HG03342 (cell line): ENCODE measurements around the gene TSN.
"Not testable (repeated sequence)": the region's sequence is repeated elsewhere in the genome, so short reads cannot be mapped to it uniquely, and the experiment has no call there.

Experiments
- ATAC-seq: cut with Tn5 transposase; IDR thresholded peaks from one replicate; pipeline ENCODE4 v1.9.1; 2021; ENCODE audit warnings: mild to moderate bottlenecking, moderate library complexity; ENCODE audit not compliant: unreplicated experiment

Gene TSN

DNA sequence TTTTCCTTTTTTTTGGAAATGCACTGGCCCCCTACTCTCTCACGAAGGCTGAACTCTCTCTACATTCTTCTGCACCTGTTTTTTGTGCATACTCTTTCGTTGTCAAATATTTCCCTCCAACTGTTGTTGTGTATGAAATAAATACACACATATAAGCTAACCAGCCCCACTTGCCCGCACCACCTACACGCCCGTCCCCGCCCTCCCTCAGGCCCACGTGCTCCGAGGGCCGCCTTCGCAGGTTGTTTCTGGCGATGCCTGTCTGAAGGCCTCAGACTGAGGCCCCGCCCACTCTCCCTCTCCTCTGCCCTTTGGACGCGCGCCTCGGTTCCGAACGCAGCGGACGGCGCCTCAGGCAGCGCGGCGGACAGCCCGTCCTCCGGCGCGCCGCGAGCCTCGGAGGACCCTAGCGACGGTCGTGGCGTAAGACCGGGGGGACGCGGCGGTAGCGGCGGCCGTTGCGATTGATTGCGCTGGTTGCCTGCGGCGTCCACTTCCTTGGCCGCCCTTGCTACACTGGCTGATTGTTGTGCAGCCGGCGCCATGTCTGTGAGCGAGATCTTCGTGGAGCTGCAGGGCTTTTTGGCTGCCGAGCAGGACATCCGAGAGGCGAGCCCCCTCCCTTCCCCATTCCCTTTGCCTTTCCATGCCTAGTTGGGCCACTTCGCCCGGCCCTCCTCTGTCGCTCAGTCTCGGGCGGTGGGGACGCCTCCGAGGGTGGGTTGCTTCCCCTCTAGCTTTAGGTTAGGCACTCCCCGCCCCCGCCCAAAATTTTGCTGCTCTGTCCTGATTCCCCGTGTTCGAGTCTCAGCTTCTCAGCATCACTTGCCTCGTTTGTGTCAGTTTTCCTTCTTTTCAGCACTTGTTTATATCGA lies at the start of gene TSN:
TSN (plus strand) TSS at position 415 of the 875 bp plus-strand sequence; CDS start at position 544, 129 bp downstream.
- peak; percentile 100 for ATAC-seq

GRCh38 chr2:121705958-121706357 lies 49.5 kb upstream of the TSN start:
- ATAC-seq, result no peak

- no peak for ATAC-seq
Measured at GRCh38 chr2:121707344-121707919, 48.0 kb upstream of the TSN start.

GRCh38 chr2:121707920-121708361 lies 47.5 kb upstream of the TSN start:
- ATAC-seq, result no peak

DNA sequence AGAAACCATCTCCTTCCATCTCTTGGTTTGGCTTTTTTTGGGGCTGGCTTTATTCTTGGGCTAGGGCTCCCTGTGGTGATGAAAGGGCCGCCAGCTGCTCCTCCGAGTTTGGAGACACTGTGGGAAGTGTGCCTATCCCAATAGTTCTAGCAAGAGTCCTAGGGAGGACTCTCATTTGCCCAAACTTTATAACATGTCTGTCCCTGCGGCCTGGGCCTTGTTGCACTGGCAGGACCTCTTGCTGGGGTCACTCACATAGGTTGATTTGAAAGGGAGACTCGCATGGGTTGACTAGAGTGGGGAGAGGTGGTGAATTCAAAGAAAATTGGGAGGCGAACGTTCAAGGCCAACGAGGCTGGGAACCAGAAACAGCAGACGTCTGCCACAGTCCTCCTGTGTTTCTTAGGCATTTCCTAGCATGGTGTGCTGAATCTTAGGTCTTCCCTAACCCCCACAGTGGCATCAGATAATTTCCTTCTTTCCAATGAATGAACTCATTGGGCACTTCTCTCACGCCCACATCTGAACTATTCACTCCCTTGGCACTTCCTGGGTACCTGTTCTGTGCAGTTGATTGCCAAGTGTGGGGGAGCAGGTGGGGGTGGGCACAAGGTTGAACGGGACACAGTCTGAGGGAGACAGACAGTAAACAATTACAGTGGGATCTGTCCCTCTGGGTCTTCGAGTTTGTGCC lies 45.5 kb upstream of the TSN start:
- no peak for ATAC-seq

DNA sequence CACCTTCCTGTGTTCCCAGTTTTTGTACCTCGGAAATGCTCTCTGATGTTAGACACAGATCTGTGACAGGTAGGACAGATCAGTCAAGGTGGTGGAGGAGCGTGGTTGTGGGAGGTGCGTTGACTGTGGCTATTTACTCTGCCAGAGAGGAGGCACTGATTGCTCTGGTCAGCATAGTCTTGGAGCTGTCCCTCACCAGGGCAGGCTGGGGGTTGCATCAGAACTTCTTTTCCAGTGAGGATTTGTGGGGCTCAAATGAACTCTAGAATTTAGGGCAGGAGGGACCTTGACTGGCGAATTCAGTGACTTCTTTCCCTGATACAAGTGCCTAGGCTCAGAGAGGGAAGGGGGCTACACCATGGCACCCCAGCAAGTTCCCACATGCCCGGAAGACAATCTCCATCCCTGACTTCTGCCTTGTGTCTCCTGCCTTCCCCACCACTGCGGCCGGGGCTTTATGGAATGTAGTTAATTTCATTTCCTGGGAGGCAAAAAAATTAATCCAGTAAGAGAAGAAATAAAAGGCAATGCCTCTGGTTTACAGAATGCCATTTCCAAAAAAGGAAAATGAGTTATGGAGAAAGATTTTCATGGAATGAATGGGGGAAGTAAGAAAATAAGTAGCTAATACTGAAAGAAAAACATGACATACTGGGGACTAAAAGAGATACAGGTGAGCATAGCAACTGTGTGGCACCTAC lies 44.8 kb upstream of the TSN start:
- no peak for ATAC-seq

GRCh38 chr2:121711481-121711880 lies 44.0 kb upstream of the TSN start:
- not testable (repeated sequence) for ATAC-seq

- no peak for ATAC-seq
Measured at GRCh38 chr2:121716126-121716525, 39.3 kb upstream of the TSN start.

DNA sequence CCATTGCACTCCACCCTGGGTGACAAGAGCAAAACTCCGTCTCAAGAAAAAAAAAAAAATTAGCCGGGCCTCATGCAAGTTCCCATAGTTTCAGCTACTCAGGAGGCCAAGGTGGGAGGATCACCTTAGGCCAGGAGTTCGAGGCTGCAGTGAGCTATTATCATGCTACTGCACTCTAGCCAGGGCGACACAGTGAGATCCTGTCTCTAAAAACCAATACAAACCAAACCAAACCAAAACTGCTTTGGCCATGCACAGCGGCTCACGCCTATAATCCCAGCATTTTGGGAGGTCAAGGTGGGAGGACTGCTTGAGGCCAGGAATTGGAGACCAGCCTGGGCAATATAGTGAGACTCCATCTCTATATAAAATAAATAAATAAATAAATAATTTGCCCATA lies 37.9 kb upstream of the TSN start:
- ATAC-seq, result no peak

- no peak for ATAC-seq
Measured at GRCh38 chr2:121721926-121722325, 33.5 kb upstream of the TSN start.

- no peak for ATAC-seq
Measured at GRCh38 chr2:121722479-121722878, 33.0 kb upstream of the TSN start.

DNA sequence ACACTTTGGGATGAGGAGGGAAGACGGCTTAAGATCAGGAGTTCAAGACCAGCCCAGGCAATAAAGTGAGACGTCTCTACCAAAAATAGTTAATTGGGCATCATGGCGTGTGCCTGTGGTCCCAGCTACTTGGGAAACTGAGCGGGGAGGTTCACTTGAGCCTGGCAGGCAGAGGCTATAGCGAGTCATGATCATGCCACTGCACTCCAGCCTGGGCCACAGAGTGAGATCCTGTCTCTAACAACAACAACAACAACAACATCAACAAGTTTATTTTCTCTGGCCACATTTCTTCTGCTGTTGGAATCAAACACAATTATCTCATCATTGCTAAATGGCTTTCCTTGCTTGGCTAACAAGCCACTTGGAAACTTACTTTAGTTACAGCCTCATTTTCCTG lies 32.1 kb upstream of the TSN start:
- ATAC-seq, result no peak

GRCh38 chr2:121727332-121727731 lies 28.1 kb upstream of the TSN start:
- ATAC-seq, result no peak

- ATAC-seq, result no peak
Measured at GRCh38 chr2:121727950-121728349, 27.5 kb upstream of the TSN start.

- ATAC-seq, result no peak
Measured at GRCh38 chr2:121731366-121731765, 24.1 kb upstream of the TSN start.

DNA sequence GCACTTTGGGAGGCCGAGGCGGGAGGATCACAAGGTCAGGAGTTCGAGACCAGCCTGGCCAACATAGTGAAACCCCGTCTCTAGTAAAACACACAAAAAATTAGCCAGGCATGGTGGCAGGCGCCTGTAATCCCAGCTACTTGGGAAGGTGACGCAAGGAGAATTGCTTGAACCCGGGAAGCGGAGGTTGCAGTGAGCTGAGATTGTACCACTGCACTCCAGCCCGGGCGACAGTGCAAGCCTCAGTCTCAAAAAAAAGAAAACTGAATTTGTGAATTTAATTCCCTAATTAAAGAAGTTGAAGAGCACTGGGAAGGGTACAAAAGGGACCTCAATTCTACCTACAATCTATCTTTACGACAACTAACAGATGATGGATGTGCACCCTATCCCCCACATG lies 20.9 kb upstream of the TSN start:
- not testable (repeated sequence) for ATAC-seq

- ATAC-seq, result no peak
Measured at GRCh38 chr2:121735518-121736074, 19.9 kb upstream of the TSN start.

DNA sequence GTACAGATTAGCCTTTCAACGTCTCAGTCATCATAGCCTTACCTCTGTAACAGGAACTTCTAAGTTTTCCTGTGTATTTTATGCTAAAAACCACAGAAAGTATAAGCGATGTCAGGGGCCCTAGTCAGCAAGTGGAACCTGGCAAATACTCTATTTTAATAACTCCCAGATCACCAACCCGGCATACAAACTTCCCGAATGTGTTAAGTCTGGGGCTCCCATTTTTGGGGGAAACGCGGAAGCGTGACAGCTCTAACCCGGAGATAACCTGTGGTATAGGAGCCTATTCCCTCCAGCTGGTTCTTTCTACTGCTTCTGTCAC lies 19.4 kb upstream of the TSN start:
- no peak for ATAC-seq

- ATAC-seq, result peak; percentile 93
Measured at GRCh38 chr2:121736462-121737336, 18.8 kb upstream of the TSN start, which contains the start of gene NIFK. Gene NIFK, minus strand, starts transcription at chr2:121736875. Its CDS starts 25 bp downstream, at chr2:121736850.

GRCh38 chr2:121740973-121741372 lies 14.5 kb upstream of the TSN start:
- ATAC-seq, result no peak
